GM21717 (cell line): Measurements from ENCODE around the gene ACP1.

ENCODE experiments used
- ATAC-seq: cut with Tn5 transposase; IDR thresholded peaks from one replicate; pipeline ENCODE4 v1.9.1; 2021; ENCODE audit warnings: mild to moderate bottlenecking, moderate library complexity; ENCODE audit not compliant: unreplicated experiment

Gene ACP1

GRCh38 chr2:254241-254640, 10.5 kb upstream of the ACP1 start:
- no peak for ATAC-seq

- ATAC-seq = no peak
Measured at GRCh38 chr2:255195-255594, 9.6 kb upstream of the ACP1 start.

DNA sequence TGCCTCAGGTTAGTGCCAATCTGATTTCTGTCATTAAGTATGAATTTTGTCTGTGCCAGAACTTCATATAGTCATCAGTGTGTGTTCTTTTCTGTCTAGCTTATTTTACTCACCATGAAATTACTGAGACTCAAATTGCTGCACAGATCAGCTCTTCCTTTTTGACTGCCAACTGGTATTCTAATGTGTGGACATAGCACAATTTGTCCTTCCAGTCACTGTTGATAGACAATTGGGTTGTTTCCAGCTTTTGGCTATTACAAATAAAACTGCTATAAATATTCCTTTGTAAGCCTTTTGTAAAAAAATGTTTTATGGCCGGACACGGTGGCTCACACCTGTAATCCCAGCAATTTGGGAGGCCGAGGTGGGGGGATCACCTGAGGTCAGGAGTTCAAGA, 8.7 kb upstream of the ACP1 start:
- ATAC-seq = no peak

DNA sequence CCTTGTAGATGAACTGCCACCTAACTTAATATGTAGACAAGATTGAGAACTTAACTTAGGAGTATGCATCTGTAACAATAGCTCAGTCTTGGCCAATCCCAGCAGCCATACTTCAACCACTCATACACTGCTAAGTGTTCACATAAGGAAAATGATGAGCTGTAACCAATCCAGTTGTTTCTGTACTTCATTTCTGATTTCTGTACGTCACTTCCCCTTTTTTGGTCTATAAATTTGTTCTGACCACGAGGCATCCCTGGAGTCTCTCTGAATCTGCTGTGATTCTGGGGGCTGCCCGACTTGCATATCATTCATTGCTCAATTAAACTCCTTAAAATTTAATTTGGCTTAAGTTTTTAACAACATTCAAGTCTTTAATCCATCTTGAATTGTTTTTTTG, 7.3 kb upstream of the ACP1 start:
- no peak for ATAC-seq

DNA sequence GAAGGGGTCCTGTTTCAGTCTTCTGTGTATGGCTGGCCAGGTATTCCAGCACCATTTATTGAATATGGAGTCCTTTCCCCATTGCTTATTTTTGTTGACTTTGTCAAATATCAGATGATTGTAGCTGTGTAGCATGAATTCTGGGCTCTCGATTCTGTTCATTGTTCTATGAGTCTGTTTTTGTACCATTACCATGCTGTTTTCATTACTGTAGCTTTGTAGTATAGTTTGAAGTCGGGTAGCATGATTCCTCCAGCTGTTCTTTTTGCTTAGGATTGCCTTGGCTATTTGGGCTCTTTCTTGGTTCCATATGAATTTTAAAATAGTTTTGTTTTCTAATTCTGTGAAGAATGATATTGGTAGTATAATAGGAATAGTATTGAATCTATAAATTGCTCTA, 6.9 kb upstream of the ACP1 start:
- ATAC-seq = no peak

DNA sequence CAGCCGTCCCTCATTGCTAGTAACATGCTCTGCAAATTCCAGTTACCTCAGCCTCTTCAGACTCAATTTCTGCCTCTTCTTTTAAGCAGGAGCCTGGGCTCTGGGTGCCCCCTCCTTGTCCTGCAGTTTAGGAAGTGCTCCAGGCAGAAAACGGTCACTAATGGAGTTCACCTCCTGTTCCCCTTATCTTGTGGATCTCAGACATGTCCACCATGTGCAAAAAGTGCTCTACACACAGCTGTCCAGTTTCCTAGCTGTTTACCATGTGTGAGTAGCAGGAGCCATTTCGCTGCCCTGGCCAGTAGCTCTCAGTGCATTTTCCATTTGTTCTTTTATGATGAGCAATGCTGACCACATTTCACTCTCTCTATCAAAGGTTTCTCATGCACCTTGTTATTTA, 5.8 kb upstream of the ACP1 start:
- ATAC-seq = no peak

DNA sequence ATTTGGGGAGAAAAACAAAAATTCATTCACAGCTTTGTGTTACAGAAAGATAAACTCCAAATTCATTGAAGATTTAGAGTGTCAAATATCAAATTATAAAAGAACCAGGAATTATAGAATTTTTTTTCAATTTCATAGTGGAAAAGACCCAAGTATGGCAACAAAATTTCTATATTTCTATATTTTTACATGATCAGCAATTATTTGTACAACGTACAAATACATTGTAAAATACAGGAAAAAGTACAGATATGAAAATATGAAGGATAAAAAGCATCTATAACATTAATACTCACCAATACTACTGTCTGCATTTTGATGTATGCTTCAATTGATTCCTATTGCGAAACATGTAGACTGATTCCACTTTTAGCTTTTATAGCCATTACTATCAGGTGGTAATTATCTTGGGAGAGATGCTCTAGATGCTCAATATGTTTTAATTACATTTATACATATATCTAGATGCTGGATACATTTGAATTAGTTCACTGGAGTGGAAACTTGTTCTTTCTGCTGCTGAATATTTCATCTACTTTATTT, 4.9 kb upstream of the ACP1 start:
- no peak for ATAC-seq

GRCh38 chr2:260507-261161, 4.1 kb upstream of the ACP1 start:
- ATAC-seq = no peak

GRCh38 chr2:262117-262516, 2.6 kb upstream of the ACP1 start:
- ATAC-seq = no peak

- ATAC-seq = no peak
Measured at GRCh38 chr2:263022-263738, 1.6 kb upstream of the ACP1 start.

DNA sequence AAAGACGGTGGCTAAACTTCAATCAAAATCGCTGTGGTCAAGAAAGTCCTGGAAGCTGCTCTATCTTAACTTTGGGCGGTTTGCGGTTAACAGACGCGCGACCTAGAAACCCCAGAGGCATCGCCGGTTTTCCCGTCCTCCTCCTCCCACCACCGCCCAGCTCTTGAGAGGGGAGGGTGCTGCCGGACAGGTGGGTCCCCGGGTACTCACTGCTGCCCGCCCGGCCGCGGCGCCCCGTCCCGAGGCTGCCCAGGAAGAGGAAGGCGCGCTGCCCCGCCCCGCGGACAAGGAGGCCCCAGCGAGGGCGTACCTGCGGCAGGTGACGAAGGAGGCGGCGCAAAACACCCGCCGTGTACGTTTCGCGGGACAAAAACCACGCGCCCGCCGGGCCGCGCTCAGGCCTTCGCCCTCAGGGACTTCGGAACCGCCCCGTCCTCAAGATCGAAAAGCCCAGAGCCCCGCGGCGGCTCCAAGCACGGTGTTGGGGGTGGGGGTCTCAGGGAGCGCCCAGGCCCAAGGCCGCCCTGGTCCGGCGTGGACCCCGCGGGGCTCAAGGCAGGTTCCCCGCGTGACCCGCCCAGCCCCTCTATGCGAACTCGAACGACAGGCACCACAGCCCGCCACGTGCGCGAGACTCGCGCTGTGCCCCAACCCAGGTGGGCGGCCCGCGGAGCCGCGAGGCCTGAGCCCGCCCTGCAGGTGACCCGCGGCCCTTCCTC, 814 bp upstream of the ACP1 start, which contains the start of gene SH3YL1:
TSS of gene SH3YL1 (minus strand) at position 259 of the 719 bp plus-strand sequence. CDS start at position 211, 48 bp downstream.
- ATAC-seq = peak; percentile 23

DNA sequence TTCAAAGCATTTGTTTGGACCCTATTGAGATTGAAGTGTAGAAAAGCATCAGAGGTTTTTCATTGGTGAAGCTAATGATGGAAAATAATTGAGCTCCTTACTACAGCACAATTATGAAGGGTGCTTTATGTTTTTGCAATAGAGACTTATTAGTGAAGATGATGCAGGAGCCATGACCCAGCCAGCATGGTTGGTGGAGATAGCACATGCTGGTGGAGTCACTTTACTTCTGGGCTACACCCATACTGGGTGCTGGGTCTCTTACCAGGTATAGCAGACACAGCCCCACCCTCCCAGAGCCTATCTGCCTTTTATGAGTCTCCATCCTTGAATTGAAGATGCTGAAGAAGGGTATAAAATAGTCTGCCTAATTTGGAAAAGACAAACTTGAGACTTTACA, 3.6 kb downstream of the ACP1 start:
- no peak for ATAC-seq

DNA sequence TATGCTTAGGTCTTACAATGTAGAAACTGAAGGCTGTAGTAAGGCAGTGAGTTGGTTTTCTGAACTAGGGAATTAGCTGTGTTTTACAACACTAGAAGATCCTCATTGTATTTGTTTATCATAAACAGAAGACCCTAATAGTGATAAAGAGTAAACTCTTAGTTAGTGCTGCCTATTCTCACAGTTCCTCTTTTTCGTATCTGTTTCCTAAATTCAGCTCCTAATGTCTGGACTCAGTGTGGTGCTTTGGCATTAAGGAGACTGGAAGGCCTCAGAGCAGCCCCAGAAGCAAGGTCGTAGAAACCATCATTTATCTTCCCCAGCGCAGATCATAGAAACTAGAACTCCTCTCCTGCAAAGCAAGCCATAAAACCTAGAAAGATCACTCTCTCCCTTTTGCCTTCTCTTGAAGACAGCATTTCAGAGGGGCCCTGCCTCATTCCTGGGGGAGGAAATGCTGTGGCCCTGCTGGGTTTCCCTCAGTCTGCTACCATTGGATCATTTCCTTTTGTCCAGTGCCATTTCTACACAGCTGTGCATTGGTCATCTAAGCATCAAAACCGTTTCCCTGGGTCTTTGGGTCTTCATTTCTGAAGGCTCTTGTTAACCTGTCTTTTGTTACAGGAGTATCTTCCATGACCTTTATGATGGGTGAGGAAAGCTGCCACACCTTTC, 4.7 kb downstream of the ACP1 start:
- ATAC-seq = no peak

GRCh38 chr2:270861-271260, 6.1 kb downstream of the ACP1 start:
- no peak for ATAC-seq

- no peak for ATAC-seq
Measured at GRCh38 chr2:271917-272316, 7.2 kb downstream of the ACP1 start.

- ATAC-seq = no peak
Measured at GRCh38 chr2:273333-273732, 8.6 kb downstream of the ACP1 start.

DNA sequence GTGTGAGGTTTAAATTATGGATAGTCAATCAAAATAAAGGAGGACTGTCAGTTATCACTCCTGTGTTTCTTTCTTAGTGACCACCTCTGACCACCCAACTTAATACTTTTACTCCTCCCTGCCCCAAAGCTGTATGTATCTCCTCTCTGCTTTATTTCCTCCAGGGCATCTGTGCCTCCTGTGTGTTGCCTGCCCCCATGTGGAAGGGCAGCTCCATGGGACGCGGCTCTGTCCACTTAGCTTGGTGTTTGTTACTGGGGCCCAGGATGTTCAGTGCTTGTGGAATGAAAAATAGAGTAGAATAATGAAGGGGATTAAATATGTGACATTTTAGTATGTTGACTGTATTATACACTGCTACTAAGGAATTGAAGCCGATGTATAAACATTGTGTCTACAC, 9.8 kb downstream of the ACP1 start:
- ATAC-seq = no peak

GRCh38 chr2:275466-275865, 10.7 kb downstream of the ACP1 start:
- peak; percentile 98 for ATAC-seq

GRCh38 chr2:278312-278926, 13.7 kb downstream of the ACP1 start:
- ATAC-seq = no peak

- ATAC-seq = no peak
Measured at GRCh38 chr2:278927-279320, 14.2 kb downstream of the ACP1 start.

- ATAC-seq = no peak
Measured at GRCh38 chr2:279366-279765, 14.6 kb downstream of the ACP1 start.
